ACC112 (cell line): Measurements from ENCODE around the gene MEIOSIN.

Source experiments
- H2AFZ ChIP-seq: fragments of 200-600 bp; sonication (generic); one replicate; pipeline ENCODE4 v1.6.0; 2017; ENCODE audit warnings: antibody characterized with exemption, low read length; ENCODE audit not compliant: unreplicated experiment
- H3K27ac ChIP-seq: fragments of 200-600 bp; sonication (generic); 2 replicates; pipeline ENCODE4 v1.5.1; 2014; ENCODE audit warnings: low read depth, mild to moderate bottlenecking, antibody characterized with exemption, low read length, moderate library complexity
- H3K27me3 ChIP-seq: fragments of 200-600 bp; sonication (generic); 2 replicates; pipeline ENCODE4 v1.6.1; 2014; ENCODE audit warnings: mild to moderate bottlenecking, antibody characterized with exemption, low read length, moderate library complexity, mixed read lengths; ENCODE audit not compliant: insufficient read depth
- H3K36me3 ChIP-seq: fragments of 200-600 bp; sonication (generic); 2 replicates; pipeline ENCODE4 v1.6.1; 2016; ENCODE audit warnings: mild to moderate bottlenecking, antibody characterized with exemption, low read length, moderate library complexity, mixed read lengths; ENCODE audit not compliant: insufficient read depth
- H3K4me1 ChIP-seq: fragments of 200-600 bp; sonication (generic); one replicate; pipeline ENCODE4 v1.6.1; 2016; ENCODE audit warnings: low read length, mixed read lengths; ENCODE audit not compliant: insufficient read depth, unreplicated experiment, control insufficient read depth
- H3K4me3 ChIP-seq: fragments of 200-600 bp; sonication (generic); 2 replicates; pipeline ENCODE4 v1.5.1; 2014; ENCODE audit warnings: mild to moderate bottlenecking, low read depth, low read length
- H3K79me2 ChIP-seq: fragments of 200-600 bp; sonication (generic); one replicate; pipeline ENCODE4 v1.6.0; 2016; ENCODE audit warnings: low read length; ENCODE audit not compliant: control insufficient read depth, unreplicated experiment, insufficient read depth

The MEIOSIN gene

DNA sequence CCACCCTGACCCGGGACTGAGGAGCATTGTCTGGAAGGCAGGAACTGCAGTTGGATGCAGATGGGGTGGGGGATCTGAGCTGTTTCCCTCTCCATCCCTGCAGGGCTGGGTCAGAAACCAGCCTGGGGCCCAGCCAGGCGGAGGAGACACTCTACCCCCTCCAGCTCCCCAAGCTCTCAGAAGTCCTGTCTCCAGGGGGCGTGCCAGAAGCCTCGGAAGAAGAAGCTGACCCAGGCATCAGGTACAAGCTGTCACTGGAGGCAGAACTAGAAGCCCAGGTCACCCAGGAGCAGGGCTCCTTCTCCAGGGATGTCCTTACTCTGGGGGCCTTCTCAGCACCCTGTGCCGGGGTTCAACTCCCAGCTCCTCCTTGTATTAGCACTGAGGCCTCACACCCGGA is 20.3 kb downstream of the MEIOSIN start:
- H3K36me3 ChIP-seq = no peaks in the 10 kb centered on the region
- no peaks in the 10 kb centered on the region for H3K4me1 ChIP-seq
- H3K27me3 ChIP-seq = no peaks in the 10 kb centered on the region
- H3K4me3 ChIP-seq = no peak overlapping the region
- H3K27ac ChIP-seq = no peak overlapping the region
- no peaks in the 10 kb centered on the region for H3K79me2 ChIP-seq
- H2AFZ ChIP-seq = no peak overlapping the region

GRCh38 chr19:45754323-45754722 is 21.1 kb downstream of the MEIOSIN start:
- no peak overlapping the region for H2AFZ ChIP-seq
- no peaks in the 10 kb centered on the region for H3K4me1 ChIP-seq
- no peak overlapping the region for H3K27ac ChIP-seq
- no peaks in the 10 kb centered on the region for H3K36me3 ChIP-seq
- H3K4me3 ChIP-seq = no peak overlapping the region
- H3K27me3 ChIP-seq = no peaks in the 10 kb centered on the region
- H3K79me2 ChIP-seq = no peaks in the 10 kb centered on the region

- Histone ChIP-seq H3K36me3 (no peaks in the 10 kb centered on the region), H3K4me1 (no peaks in the 10 kb centered on the region), H3K79me2 (no peaks in the 10 kb centered on the region), H2AFZ (no peak overlapping the region), H3K27ac (no peak overlapping the region), H3K27me3 (no peaks in the 10 kb centered on the region), H3K4me3 (no peak overlapping the region)
Observed at GRCh38 chr19:45757695-45758094, 24.5 kb downstream of the MEIOSIN start.

DNA sequence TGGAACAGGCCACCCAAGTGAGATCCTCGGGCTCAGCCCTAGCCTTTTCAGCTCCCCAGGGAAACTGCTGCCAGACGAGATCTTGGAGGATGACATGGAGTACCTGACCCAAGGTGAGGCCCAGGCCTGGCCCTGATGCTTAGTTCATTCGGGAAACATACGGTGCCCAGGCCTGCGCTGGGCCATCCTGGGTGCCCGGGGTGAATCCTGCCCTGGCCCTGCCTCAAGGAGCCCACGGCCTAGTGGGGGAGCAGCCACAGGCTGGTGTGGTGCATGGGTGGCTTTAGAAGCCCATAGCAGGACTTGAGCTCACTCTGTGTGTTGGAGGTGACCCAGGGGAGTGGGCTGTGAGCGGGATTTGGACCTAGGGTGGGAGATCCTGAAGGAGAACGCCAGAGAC is 25.7 kb downstream of the MEIOSIN start:
- Histone ChIP-seq H3K79me2 (no peaks in the 10 kb centered on the region), H3K4me3 (no peak overlapping the region), H3K4me1 (no peaks in the 10 kb centered on the region), H3K27me3 (no peaks in the 10 kb centered on the region), H3K36me3 (no peaks in the 10 kb centered on the region), H2AFZ (no peak overlapping the region), H3K27ac (no peak overlapping the region)

GRCh38 chr19:45761714-45762113 is 28.5 kb downstream of the MEIOSIN start:
- H2AFZ ChIP-seq = no peak overlapping the region
- peaks cover 2% of the 10 kb centered on the region for H3K79me2 ChIP-seq
- H3K4me1 ChIP-seq = no peaks in the 10 kb centered on the region
- H3K4me3 ChIP-seq = no peak overlapping the region
- H3K27me3 ChIP-seq = no peaks in the 10 kb centered on the region
- no peaks in the 10 kb centered on the region for H3K36me3 ChIP-seq
- no peak overlapping the region for H3K27ac ChIP-seq

- Histone ChIP-seq H3K27ac (no peak overlapping the region), H3K27me3 (no peaks in the 10 kb centered on the region), H3K36me3 (no peaks in the 10 kb centered on the region), H2AFZ (no peak overlapping the region), H3K4me1 (no peaks in the 10 kb centered on the region), H3K4me3 (no peak overlapping the region), H3K79me2 (peaks cover 7% of the 10 kb centered on the region)
Observed at GRCh38 chr19:45762870-45763631, 29.8 kb downstream of the MEIOSIN start.

GRCh38 chr19:45763691-45764294 is 30.6 kb downstream of the MEIOSIN start:
- Histone ChIP-seq H3K36me3 (no peaks in the 10 kb centered on the region), H3K27me3 (no peaks in the 10 kb centered on the region), H3K4me1 (no peaks in the 10 kb centered on the region), H3K4me3 (no peak overlapping the region), H2AFZ (no peak overlapping the region), H3K79me2 (peaks cover 7% of the 10 kb centered on the region), H3K27ac (no peak overlapping the region)

- peaks cover 7% of the 10 kb centered on the region for H3K79me2 ChIP-seq
- H3K27me3 ChIP-seq = no peaks in the 10 kb centered on the region
- no peak overlapping the region for H3K27ac ChIP-seq
- no peaks in the 10 kb centered on the region for H3K36me3 ChIP-seq
- H3K4me3 ChIP-seq = no peak overlapping the region
- H2AFZ ChIP-seq = no peak overlapping the region
- no peaks in the 10 kb centered on the region for H3K4me1 ChIP-seq
Observed at GRCh38 chr19:45764475-45764874, 31.2 kb downstream of the MEIOSIN start.

GRCh38 chr19:45764945-45765701 is 31.9 kb downstream of the MEIOSIN start:
- Histone ChIP-seq H3K27ac (no peak overlapping the region), H3K4me1 (no peaks in the 10 kb centered on the region), H3K27me3 (no peaks in the 10 kb centered on the region), H3K4me3 (no peak overlapping the region), H3K79me2 (peaks cover 7% of the 10 kb centered on the region), H2AFZ (no peak overlapping the region), H3K36me3 (no peaks in the 10 kb centered on the region)

DNA sequence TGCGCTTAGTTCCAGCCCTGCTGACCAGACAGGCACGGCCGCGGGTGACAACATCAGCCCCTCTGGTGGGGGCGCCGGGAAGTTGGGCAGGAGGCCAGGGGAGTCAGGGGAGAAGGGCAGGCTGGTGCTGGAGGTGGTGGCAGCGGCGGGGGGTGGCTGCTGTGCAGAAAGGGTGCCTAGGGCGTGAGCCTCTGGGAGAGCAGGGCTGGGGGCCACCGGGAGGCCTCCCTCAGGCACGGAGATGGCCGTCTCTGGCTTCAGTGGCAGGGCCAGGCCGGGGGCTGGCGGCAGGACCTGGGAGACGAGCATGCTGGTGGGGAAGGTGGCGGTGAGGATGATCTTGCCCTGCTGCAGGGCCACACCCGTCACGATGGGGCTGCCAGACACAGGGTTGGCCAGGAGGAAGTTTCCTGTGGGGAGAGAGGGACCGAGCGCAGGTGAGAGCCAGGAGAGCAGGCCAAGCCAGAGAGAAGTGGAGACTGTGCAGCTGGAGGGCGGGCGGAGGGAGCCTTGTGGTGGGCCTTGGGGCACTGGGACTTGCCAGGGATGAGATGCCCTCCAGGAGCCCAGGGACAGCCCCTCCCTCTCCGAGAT is 32.6 kb downstream of the MEIOSIN start:
- no peak overlapping the region for H2AFZ ChIP-seq
- no peaks in the 10 kb centered on the region for H3K4me1 ChIP-seq
- H3K4me3 ChIP-seq = no peak overlapping the region
- H3K27me3 ChIP-seq = no peaks in the 10 kb centered on the region
- H3K36me3 ChIP-seq = no peaks in the 10 kb centered on the region
- peaks cover 7% of the 10 kb centered on the region for H3K79me2 ChIP-seq
- H3K27ac ChIP-seq = no peak overlapping the region
